GM12878 (cell line): Measurements from ENCODE around the gene TRIM28. TPM values are rescaled to one million over a fixed set of nuclear protein-coding genes. Genes with fewer than 3 reads are reported as not detected.

Experiments used
- ATAC-seq: fragments of 200-7000 bp; cut with Tn5 transposase; 3 replicates; pipeline ENCODE4 v1.9.1; 2020; ENCODE audit warnings: mild to moderate bottlenecking, moderate library complexity
- BruUV-seq: library from RNA; stranded (reverse); fragments of 400-500 nt; replicated peaks from 2 replicates; lab custom pipeline; 2021; lab: Mats Ljungman, UMichigan
- CTCF ChIA-PET: fragments of 300-600 bp; sonication (Branson Sonifier 250); formaldehyde crosslinking; extraction: SDS; loops from one replicate; lab custom pipeline; 2021; ENCODE audit warnings: inconsistent platforms; lab: Yijun Ruan, JAX
- POLR2A ChIA-PET: fragments of 350-600 bp; formaldehyde crosslinking; extraction: SDS; loops from one replicate; lab custom pipeline; 2021; ENCODE audit warnings: inconsistent platforms; lab: Charles Lee
- RAD21 ChIA-PET: fragments of 300-600 bp; sonication (Branson Sonifier 250); formaldehyde crosslinking; loops from one replicate; lab custom pipeline; 2023; ENCODE audit warnings: antibody characterized with exemption; ENCODE audit not compliant: unreplicated experiment; lab: Charles Lee
- SMC1A ChIA-PET: fragments of 300-600 bp; sonication (Branson Sonifier 250); formaldehyde crosslinking; loops from one replicate; lab custom pipeline; 2023; ENCODE audit not compliant: unreplicated experiment, uncharacterized antibody; lab: Charles Lee
- DNase-seq: peaks from one replicate; pipeline ENCODE4 v3.0.0-alpha.2; 2011; ENCODE audit warnings: low read depth, low spot score
- FAIRE-seq: peaks from 3 replicates; lab custom pipeline; 2011; peaks lifted over from hg19 to GRCh38; lab: Jason Lieb, UNC
- H2AFZ ChIP-seq: 2 replicates; pipeline ENCODE4 v1.6.0; 2011; ENCODE audit warnings: low read depth, low read length, control low read depth; ENCODE audit not compliant: control insufficient read depth
- H3K27ac ChIP-seq: 2 replicates; pipeline ENCODE4 v1.5.1; 2011; ENCODE audit warnings: control low read depth; ENCODE audit not compliant: control insufficient read depth, insufficient read depth
- H3K27me3 ChIP-seq, 2 experiments: replicated peaks in 1 of 2; 2 replicates each; pipeline versions ENCODE4 v1.6.0 to v1.6.1; 2011; ENCODE audit warnings: low read length in 1 of 2; ENCODE audit not compliant: control insufficient read depth in 2 of 2, insufficient read depth in 2 of 2
- H3K36me3 ChIP-seq, 2 experiments: 2 replicates each; pipeline ENCODE4 v1.5.1; 2011; ENCODE audit warnings: low read length in 1 of 2; ENCODE audit not compliant: control insufficient read depth in 2 of 2, insufficient read depth in 2 of 2
- H3K4me1 ChIP-seq: 2 replicates; pipeline ENCODE4 v1.6.1; 2011; ENCODE audit warnings: mild to moderate bottlenecking, low read length, moderate library complexity, mixed read lengths; ENCODE audit not compliant: control insufficient read depth, insufficient read depth
- H3K4me2 ChIP-seq: 2 replicates; pipeline ENCODE4 v1.6.0; 2011; ENCODE audit warnings: control low read depth; ENCODE audit not compliant: control insufficient read depth, insufficient read depth
- H3K4me3 ChIP-seq: fragments of 200-600 bp; sonication (generic); 2 replicates; pipeline ENCODE4 v1.5.1; 2016
- H3K79me2 ChIP-seq: 2 replicates; pipeline ENCODE4 v1.6.0; 2011; ENCODE audit warnings: low read length; ENCODE audit not compliant: control insufficient read depth, insufficient read depth
- H3K9ac ChIP-seq: 2 replicates; pipeline ENCODE4 v1.8.0; 2011; ENCODE audit warnings: low read length, control low read depth, mixed read lengths; ENCODE audit not compliant: control insufficient read depth, insufficient read depth
- H3K9me3 ChIP-seq: replicated peaks from 3 replicates; pipeline ENCODE4 v1.5.1; 2011; ENCODE audit warnings: mild to moderate bottlenecking, low read length; ENCODE audit not compliant: control insufficient read depth, insufficient read depth
- H4K20me1 ChIP-seq: 2 replicates; pipeline ENCODE4 v1.6.0; 2011; ENCODE audit not compliant: control insufficient read depth, insufficient read depth
- GATAD2B ChIP-seq: fragments of 450-650 bp; conservative IDR thresholded peaks from 2 replicates; pipeline ENCODE4 v1.6.1; 2017; ENCODE audit warnings: low read depth, mild to moderate bottlenecking, moderate library complexity
- JUND ChIP-seq: IDR thresholded peaks from 2 replicates; pipeline ENCODE4 v1.6.1; 2012; ENCODE audit warnings: low read depth, mild to moderate bottlenecking, low read length, improper control_type of control experiment, moderate library complexity
- PBX3 ChIP-seq: IDR thresholded peaks from 2 replicates; pipeline ENCODE4 v1.6.1; 2011; ENCODE audit warnings: mild to moderate bottlenecking, low read depth, low read length, moderate library complexity; ENCODE audit not compliant: insufficient replicate concordance
- PRDM15 ChIP-seq: fragments of 450-650 bp; formaldehyde crosslinking; IDR thresholded peaks from 2 replicates; pipeline ENCODE4 v1.4.0; 2020; ENCODE audit warnings: mild to moderate bottlenecking, moderate library complexity
- RB1 ChIP-seq: fragments of 450-650 bp; formaldehyde crosslinking; IDR thresholded peaks from 2 replicates; pipeline ENCODE4 v1.6.1; 2017; ENCODE audit warnings: mild to moderate bottlenecking, borderline replicate concordance
- SIN3A ChIP-seq: IDR thresholded peaks from 2 replicates; pipeline ENCODE4 v1.6.1; 2012; ENCODE audit warnings: low read depth, low read length, improper control_type of control experiment
- ZNF622 ChIP-seq: fragments of 450-650 bp; IDR thresholded peaks from 2 replicates; pipeline ENCODE4 v1.6.1; 2017; ENCODE audit warnings: mild to moderate bottlenecking, inconsistent platforms
- WGBS: methylation state at CpG from one replicate; pipeline ENCODE4 v1.1.6; 2016; ENCODE audit warnings: low lambda C conversion rate; ENCODE audit not compliant: insufficient replicate concordance, insufficient coverage; ENCODE audit errors: missing lambda C conversion rate; 5-methylcytosine and 5-hydroxymethylcytosine counted together
- in situ Hi-C: fragments of 300-500 bp; cut with MboI; formaldehyde crosslinking; loops from 9 replicates; pipeline ENCODE4 v1.14.3; 2018; ENCODE audit warnings: mixed read lengths
- intact Hi-C: fragments of 100-400 bp; cut with micrococcal nuclease; formaldehyde crosslinking; loops from one replicate; pipeline ENCODE4 v1.14.2; 2022; ENCODE audit not compliant: unreplicated experiment
- polyA plus RNA-seq, 11 experiments: library from polyadenylated mRNA; depleted of rRNA in 4 of 11; unstranded in 6 of 11; stranded (reverse) in 5 of 11; fragments of >200 nt; fragmentation: Nextera tagmentation in 4 of 11; fragmentation: Illumina TruSeq in 1 of 11; extraction: Ambion mirVana in 4 of 11; extraction: Trizol in 1 of 11; gene quantifications; 1 replicate in 1 of 11; 2 replicates in 10 of 11; pipeline versions ENCODE4 v1.2.1 to v1.2.3, GENCODE V29; 2011 to 2016; ENCODE audit warnings: inconsistent platforms in 2 of 11, missing spikeins in 2 of 11, low read depth in 1 of 11
- total RNA-seq, 4 experiments: library from RNA; depleted of rRNA in 3 of 4; stranded (reverse); fragments of >200 nt in 3 of 4; fragmentation: Illumina TruSeq in 1 of 4; extraction: Trizol in 1 of 4; gene quantifications; 2 replicates each; pipeline versions ENCODE4 v1.2.1 to v1.2.3, GENCODE V29; 2013 to 2021

Gene TRIM28
- total and polyA plus RNA-seq, 10 of the 15 experiments (the other 5 are each of a cell fraction or from before 2014, with no cell fraction given) = 5.0 to 650 (median 296) TPM

- peaks cover 29% of the 10 kb centered on the region for H3K79me2 ChIP-seq
- H3K4me1 ChIP-seq = peaks cover 22% of the 10 kb centered on the region
- H2AFZ ChIP-seq = no peak overlapping the region
- no peak for TF ChIP-seq GATAD2B
- TF ChIP-seq PBX3 = no peak
- no peak for TF ChIP-seq ZNF622
- no peak for TF ChIP-seq JUND
- TF ChIP-seq RB1 = no peak
- no peak for TF ChIP-seq PRDM15 (CRISPR knock-in tag)
- TF ChIP-seq SIN3A = no peak
- no peak overlapping the region for H3K4me2 ChIP-seq
- ChIA-PET CTCF (interaction anchor here (1.0 to 2.0 kb wide), 6 partner anchors 13 to 166 kb away, joined by 3 to 22 read pairs (median 7); partner anchors contain the start of genes CHMP2A and MZF1), RAD21 (interaction anchor here (1.3 to 1.6 kb wide), 2 partner anchors 24 to 66 kb away, joined by 6 to 16 read pairs; no protein-coding TSS in a partner anchor), POLR2A (interaction anchor here (0.6 to 1.5 kb wide), 7 partner anchors 24 to 72 kb away, joined by 3 to 14 read pairs (median 4); partner anchors contain the start of gene TRIM28), SMC1A (interaction anchor here (0.8 to 1.2 kb wide), 5 partner anchors 23 to 1048 kb away, joined by 3 to 4 read pairs (median 3); no protein-coding TSS in a partner anchor)
- no peak for FAIRE-seq
- WGBS = 77% methylated on average over 10 of the region's 10 CpGs
- H4K20me1 ChIP-seq = no peaks in the 10 kb centered on the region
- H3K36me3 ChIP-seq = peaks cover 0 to 8% of the 10 kb centered on the region in 2 experiments; a peak in 3 of 4 replicates
- H3K27ac ChIP-seq = no peak overlapping the region; the same call in 1 of the 2 replicates
- no peak for DNase-seq
- in situ Hi-C loops (no loop called here), intact Hi-C loops (no loop called here)
- H3K4me3 ChIP-seq = 0 out of 2 replicates have a peak overlapping the region, but pooled peaks have one; percentile 44
- 0 out of 2 replicates have a peak overlapping the region, but pooled peaks have one; percentile 49 for H3K9ac ChIP-seq
- no TSS peak for BruUV-seq
- no peaks in the 10 kb centered on the region; the same call in 2 of the 3 replicates for H3K9me3 ChIP-seq
- H3K27me3 ChIP-seq = no peaks in the 10 kb centered on the region
- peak; percentile 1 for ATAC-seq
Observed at GRCh38 chr19:58513213-58513693, 30.6 kb upstream of the TRIM28 start.
